Activated naive CD4-positive, alpha-beta T cell treated with anti-CD3 and anti-CD28 coated beads, Interleukin-2, amount 10 ng/mL, durations not matched to agents 7 days and 5 days (primary cell): ENCODE data around the gene RAC3.

Experiments used
- CTCF ChIA-PET: fragments of 350-600 bp; sonication (Branson Sonifier 250); formaldehyde crosslinking; loops from one replicate; lab custom pipeline; 2021; ENCODE audit warnings: antibody characterized with exemption; lab: Charles Lee
- DNase-seq: peaks from one replicate; pipeline ENCODE4 v3.0.0-alpha.2; 2020
- H3K27ac Mint-ChIP-seq: one replicate; pipeline ENCODE4 v1.8.0; 2021; ENCODE audit warnings: mild to moderate bottlenecking, moderate library complexity, mixed read lengths
- H3K27me3 Mint-ChIP-seq: one replicate; pipeline ENCODE4 v1.8.0; 2021; ENCODE audit warnings: mild to moderate bottlenecking, mixed read lengths
- H3K36me3 Mint-ChIP-seq: one replicate; pipeline ENCODE4 v1.8.0; 2021; ENCODE audit warnings: mixed read lengths
- H3K4me1 Mint-ChIP-seq: one replicate; pipeline ENCODE4 v1.8.0; 2021; ENCODE audit warnings: mixed read lengths
- H3K4me3 Mint-ChIP-seq: one replicate; pipeline ENCODE4 v1.8.0; 2021; ENCODE audit warnings: mild to moderate bottlenecking, moderate library complexity, mixed read lengths
- H3K9me3 Mint-ChIP-seq: one replicate; pipeline ENCODE4 v1.8.0; 2021; ENCODE audit warnings: mixed read lengths

Gene RAC3

GRCh38 chr17:82041144-82041814, 9.8 kb downstream of the RAC3 start:
- Mint-ChIP-seq H3K36me3 (no peaks in the 10 kb centered on the region), H3K9me3 (no peaks in the 10 kb centered on the region), H3K4me3 (no peak overlapping the region), H3K4me1 (peaks cover 18% of the 10 kb centered on the region), H3K27ac (no peak overlapping the region), H3K27me3 (peaks cover 18% of the 10 kb centered on the region)
- CTCF ChIA-PET, result no interaction called here
- DNase-seq, result no peak

GRCh38 chr17:82042649-82043048, 11.2 kb downstream of the RAC3 start:
- DNase-seq, result no peak
- Mint-ChIP-seq H3K36me3 (peaks cover 4% of the 10 kb centered on the region), H3K27me3 (peaks cover 16% of the 10 kb centered on the region), H3K4me1 (peaks cover 15% of the 10 kb centered on the region), H3K27ac (no peak overlapping the region), H3K4me3 (no peak overlapping the region), H3K9me3 (no peaks in the 10 kb centered on the region)
- CTCF ChIA-PET, result no interaction called here

- DNase-seq, result no peak
- Mint-ChIP-seq H3K9me3 (no peaks in the 10 kb centered on the region), H3K27ac (no peak overlapping the region), H3K4me3 (no peak overlapping the region), H3K4me1 (peaks cover 9% of the 10 kb centered on the region), H3K36me3 (peaks cover 5% of the 10 kb centered on the region), H3K27me3 (peaks cover 14% of the 10 kb centered on the region)
- CTCF ChIA-PET, result no interaction called here
Observed at GRCh38 chr17:82043507-82043906, 12.0 kb downstream of the RAC3 start.

- no peak overlapping the region for H3K4me3 Mint-ChIP-seq
- peaks cover 8% of the 10 kb centered on the region for H3K4me1 Mint-ChIP-seq
- CTCF ChIA-PET, result no interaction called here
- no peaks in the 10 kb centered on the region for H3K9me3 Mint-ChIP-seq
- peaks cover 7% of the 10 kb centered on the region for H3K36me3 Mint-ChIP-seq
- H3K27me3 Mint-ChIP-seq, result peaks cover 5% of the 10 kb centered on the region
- no peak overlapping the region for H3K27ac Mint-ChIP-seq
- DNase-seq, result no peak
Observed at GRCh38 chr17:82045936-82046484, 14.5 kb downstream of the RAC3 start.

GRCh38 chr17:82046903-82047302, 15.4 kb downstream of the RAC3 start:
- no peak for DNase-seq
- H3K4me3 Mint-ChIP-seq, result no peak overlapping the region
- CTCF ChIA-PET, result no interaction called here
- H3K36me3 Mint-ChIP-seq, result peaks cover 7% of the 10 kb centered on the region
- no peak overlapping the region for H3K27ac Mint-ChIP-seq
- no peaks in the 10 kb centered on the region for H3K9me3 Mint-ChIP-seq
- peaks cover 8% of the 10 kb centered on the region for H3K4me1 Mint-ChIP-seq
- no peaks in the 10 kb centered on the region for H3K27me3 Mint-ChIP-seq

- CTCF ChIA-PET, result no interaction called here
- no peak overlapping the region for H3K4me3 Mint-ChIP-seq
- peaks cover 7% of the 10 kb centered on the region for H3K36me3 Mint-ChIP-seq
- H3K9me3 Mint-ChIP-seq, result no peaks in the 10 kb centered on the region
- DNase-seq, result no peak
- no peak overlapping the region for H3K27ac Mint-ChIP-seq
- no peaks in the 10 kb centered on the region for H3K27me3 Mint-ChIP-seq
- H3K4me1 Mint-ChIP-seq, result peaks cover 8% of the 10 kb centered on the region
Observed at GRCh38 chr17:82047379-82047778, 15.9 kb downstream of the RAC3 start.

GRCh38 chr17:82047914-82048570, 16.6 kb downstream of the RAC3 start:
- Mint-ChIP-seq H3K4me3 (no peak overlapping the region), H3K27me3 (no peaks in the 10 kb centered on the region), H3K9me3 (no peaks in the 10 kb centered on the region), H3K4me1 (peaks cover 13% of the 10 kb centered on the region), H3K27ac (no peak overlapping the region), H3K36me3 (peaks cover 7% of the 10 kb centered on the region)
- CTCF ChIA-PET, result no interaction called here
- no peak for DNase-seq

- CTCF ChIA-PET, result no interaction called here
- no peaks in the 10 kb centered on the region for H3K9me3 Mint-ChIP-seq
- peaks cover 18% of the 10 kb centered on the region for H3K4me1 Mint-ChIP-seq
- H3K36me3 Mint-ChIP-seq, result peaks cover 7% of the 10 kb centered on the region
- no peak for DNase-seq
- H3K27me3 Mint-ChIP-seq, result no peaks in the 10 kb centered on the region
- H3K27ac Mint-ChIP-seq, result no peak overlapping the region
- peak overlapping the region; percentile 36 for H3K4me3 Mint-ChIP-seq
Observed at GRCh38 chr17:82048571-82048971, 17.1 kb downstream of the RAC3 start.

GRCh38 chr17:82049106-82049505, 17.6 kb downstream of the RAC3 start:
- no peaks in the 10 kb centered on the region for H3K27me3 Mint-ChIP-seq
- peak overlapping the region; percentile 28 for H3K4me3 Mint-ChIP-seq
- peaks cover 21% of the 10 kb centered on the region for H3K4me1 Mint-ChIP-seq
- H3K27ac Mint-ChIP-seq, result no peak overlapping the region
- H3K36me3 Mint-ChIP-seq, result peaks cover 8% of the 10 kb centered on the region
- no peak for DNase-seq
- H3K9me3 Mint-ChIP-seq, result no peaks in the 10 kb centered on the region
- CTCF ChIA-PET, result no interaction called here

- CTCF ChIA-PET, result interaction anchor here (1.1 to 1.7 kb wide), 2 partner anchors 12 to 18 kb away, joined by 4 to 5 read pairs; partner anchors contain the start of genes DCXR and RAC3
- Mint-ChIP-seq H3K9me3 (no peaks in the 10 kb centered on the region), H3K4me1 (peaks cover 21% of the 10 kb centered on the region)
Observed at GRCh38 chr17:82049521-82049971, 18.1 kb downstream of the RAC3 start.

GRCh38 chr17:82050152-82050760, 18.8 kb downstream of the RAC3 start:
- Mint-ChIP-seq H3K27ac (peak overlapping the region; percentile 90), H3K9me3 (no peaks in the 10 kb centered on the region), H3K27me3 (no peaks in the 10 kb centered on the region), H3K4me3 (peak overlapping the region; percentile 86), H3K36me3 (peaks cover 11% of the 10 kb centered on the region), H3K4me1 (peaks cover 21% of the 10 kb centered on the region)
- no peak for DNase-seq
- CTCF ChIA-PET, result interaction anchor here (1.0 to 1.7 kb wide), 3 partner anchors 13 to 19 kb away, joined by 3 to 5 read pairs (median 4); partner anchors contain the start of genes DCXR and RAC3

More at GRCh38 chr17:82049521-82049971, 18.1 kb downstream of the RAC3 start:
- Mint-ChIP-seq H3K27me3 (no peaks in the 10 kb centered on the region), H3K36me3 (peaks cover 8% of the 10 kb centered on the region), H3K27ac (no peak overlapping the region), H3K4me3 (peak overlapping the region; percentile 28)
- no peak for DNase-seq

- H3K27me3 Mint-ChIP-seq, result no peaks in the 10 kb centered on the region
- H3K27ac Mint-ChIP-seq, result peak overlapping the region; percentile 90
- CTCF ChIA-PET, result interaction anchor here (1.0 to 1.7 kb wide), 3 partner anchors 13 to 19 kb away, joined by 3 to 5 read pairs (median 4); partner anchors contain the start of genes DCXR and RAC3
- peaks cover 21% of the 10 kb centered on the region for H3K4me1 Mint-ChIP-seq
- peaks cover 11% of the 10 kb centered on the region for H3K36me3 Mint-ChIP-seq
- DNase-seq, result peak; percentile 42
- no peaks in the 10 kb centered on the region for H3K9me3 Mint-ChIP-seq
- H3K4me3 Mint-ChIP-seq, result peak overlapping the region; percentile 86
Observed at GRCh38 chr17:82050761-82051641, 19.5 kb downstream of the RAC3 start.

- Mint-ChIP-seq H3K4me1 (peaks cover 21% of the 10 kb centered on the region), H3K4me3 (peak within 1 kb of the TSS; percentile 86), H3K9me3 (no peaks in the 10 kb centered on the region), H3K27me3 (no peaks in the 10 kb centered on the region), H3K27ac (peak within 1 kb of the TSS; percentile 90), H3K36me3 (peaks cover 11% of the 10 kb centered on the region)
- DNase-seq, result peak; percentile 90
- CTCF ChIA-PET, result no interaction called here
Observed at GRCh38 chr17:82051776-82052637, 20.5 kb downstream of the RAC3 start, which contains the start of the genes GPS1 and RFNG. Gene GPS1, plus strand, starts transcription at chr17:82051898. Its CDS starts 34 bp downstream, at chr17:82051932. Gene RFNG, minus strand, starts transcription at chr17:82051811. Its CDS starts 45 bp downstream, at chr17:82051766.
